ENCODE results near the gene PTPRN2.

PTPRN2 gene

DNA sequence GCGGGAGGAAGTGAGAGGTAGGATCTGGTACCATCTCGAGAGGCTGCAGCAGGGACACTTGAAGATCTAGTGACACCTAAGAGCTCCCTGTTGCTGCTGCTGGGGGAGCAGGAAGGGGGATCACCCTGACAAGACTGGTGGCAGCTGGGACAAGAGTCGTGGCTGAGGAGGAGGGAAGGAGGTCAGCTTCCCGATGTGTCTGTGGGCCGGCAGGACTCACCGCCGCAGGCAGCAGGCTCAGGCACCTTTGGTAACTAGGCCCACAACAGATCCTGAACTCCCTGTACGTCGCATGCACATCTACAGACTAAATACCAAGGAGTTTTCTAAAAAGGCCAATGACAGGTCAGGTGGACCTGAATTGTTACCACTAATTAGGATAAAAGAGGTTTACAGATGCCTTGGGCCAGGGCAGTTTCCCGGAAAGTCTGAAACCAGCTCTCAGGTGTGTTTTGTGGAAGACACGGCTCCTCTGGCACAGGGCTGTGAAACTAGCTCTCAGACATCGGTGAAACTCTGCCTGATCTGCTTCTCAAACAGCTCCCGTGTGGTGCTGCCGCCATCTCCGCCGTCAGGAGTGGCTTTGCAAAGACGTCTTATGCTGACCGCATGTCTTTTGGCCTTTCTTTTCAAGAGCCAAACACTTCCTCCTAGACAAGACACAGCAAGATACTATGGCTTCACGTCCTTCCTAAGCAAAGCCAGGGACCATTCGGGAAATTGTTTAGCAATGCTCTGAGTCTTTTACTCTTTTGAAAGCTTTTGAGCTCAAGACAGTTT lies 609.7 kb downstream of the PTPRN2 start:
- DNase-seq = no peak

DNA sequence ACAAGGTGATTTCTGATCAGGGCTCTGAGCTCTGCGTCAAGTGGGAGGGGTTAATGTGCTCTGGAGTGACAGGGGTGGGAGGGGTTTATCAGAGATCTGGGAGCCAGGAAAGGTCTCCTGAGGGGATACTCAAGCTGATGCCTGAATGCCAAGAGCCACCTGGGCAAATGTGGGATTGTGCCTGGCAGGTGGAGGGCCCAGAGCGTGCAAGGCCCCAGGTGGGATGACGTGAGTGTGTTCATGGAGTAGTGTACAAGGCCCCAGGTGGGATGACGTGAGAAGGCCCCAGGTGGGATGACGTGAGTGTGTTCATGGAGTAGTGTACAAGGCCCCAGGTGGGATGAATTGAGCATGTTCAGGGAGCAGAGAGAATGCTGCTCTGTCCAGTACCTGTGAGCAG lies 610.3 kb downstream of the PTPRN2 start:
- no peak for DNase-seq

DNA sequence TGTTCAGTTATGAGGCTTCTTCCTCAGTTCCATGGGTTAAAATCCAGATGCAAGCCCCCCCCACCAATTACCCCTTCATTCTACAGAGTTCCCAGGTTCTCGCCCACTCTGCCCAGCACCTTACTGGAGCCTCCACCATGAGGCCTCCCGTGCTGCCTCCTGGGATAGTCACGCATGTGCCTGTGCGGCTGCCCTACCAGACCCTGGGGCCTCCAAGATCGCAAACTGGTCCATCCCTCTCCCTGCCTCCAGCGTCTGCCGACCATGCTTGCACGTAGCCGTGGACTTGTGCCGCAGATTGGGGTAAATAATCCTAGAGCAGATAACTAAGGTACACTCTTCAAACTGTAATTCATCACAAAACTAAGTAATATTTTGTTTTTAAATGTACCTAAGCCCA lies 611.2 kb downstream of the PTPRN2 start:
- no peak for DNase-seq

DNA sequence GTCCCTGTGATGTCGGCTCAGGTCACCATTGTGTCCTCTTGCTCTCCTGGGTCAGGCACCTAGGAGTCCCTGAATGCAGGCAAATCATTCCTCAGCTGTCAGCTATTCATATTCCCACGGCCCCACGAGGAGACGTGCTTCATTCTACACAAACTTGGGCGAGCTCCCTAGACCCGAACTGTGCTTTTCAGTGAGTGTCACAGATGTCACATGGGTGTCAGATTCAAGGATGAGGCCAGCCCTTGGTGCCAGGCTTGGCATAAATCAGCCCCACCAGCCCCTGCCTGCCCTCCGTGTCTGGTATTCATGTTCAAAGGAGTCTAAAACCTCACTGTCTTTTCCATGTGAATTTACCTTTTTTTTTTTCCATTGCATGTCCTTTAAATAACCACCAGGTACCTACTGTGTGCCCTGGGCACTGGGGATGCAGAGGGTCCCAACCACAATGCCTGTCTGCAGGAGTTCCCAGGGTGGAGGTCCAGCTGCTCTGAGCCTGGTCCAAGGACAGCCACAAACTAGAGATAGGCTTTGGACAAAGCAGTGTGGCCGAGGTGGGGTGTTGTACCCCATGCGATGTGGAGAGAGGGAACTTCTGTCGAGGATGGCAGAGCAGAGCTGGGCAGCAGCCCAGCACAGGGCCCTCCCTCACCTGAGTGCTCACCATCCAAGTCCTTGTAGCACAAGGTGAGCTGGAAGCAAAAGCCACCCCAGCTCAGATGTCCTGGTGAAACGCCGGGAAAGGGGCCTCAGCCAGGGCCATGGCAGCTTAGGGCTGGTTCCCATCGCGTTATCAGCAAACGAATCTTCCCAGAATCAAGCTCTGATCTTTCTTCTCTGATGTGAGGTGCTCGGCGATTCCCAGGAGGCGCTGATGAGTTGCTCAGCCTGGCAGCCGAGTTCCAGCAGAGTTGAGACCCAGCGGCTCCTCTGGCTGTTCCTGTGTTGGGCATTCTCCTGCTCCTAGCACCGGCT lies 611.9 kb downstream of the PTPRN2 start:
- no peak for DNase-seq

DNA sequence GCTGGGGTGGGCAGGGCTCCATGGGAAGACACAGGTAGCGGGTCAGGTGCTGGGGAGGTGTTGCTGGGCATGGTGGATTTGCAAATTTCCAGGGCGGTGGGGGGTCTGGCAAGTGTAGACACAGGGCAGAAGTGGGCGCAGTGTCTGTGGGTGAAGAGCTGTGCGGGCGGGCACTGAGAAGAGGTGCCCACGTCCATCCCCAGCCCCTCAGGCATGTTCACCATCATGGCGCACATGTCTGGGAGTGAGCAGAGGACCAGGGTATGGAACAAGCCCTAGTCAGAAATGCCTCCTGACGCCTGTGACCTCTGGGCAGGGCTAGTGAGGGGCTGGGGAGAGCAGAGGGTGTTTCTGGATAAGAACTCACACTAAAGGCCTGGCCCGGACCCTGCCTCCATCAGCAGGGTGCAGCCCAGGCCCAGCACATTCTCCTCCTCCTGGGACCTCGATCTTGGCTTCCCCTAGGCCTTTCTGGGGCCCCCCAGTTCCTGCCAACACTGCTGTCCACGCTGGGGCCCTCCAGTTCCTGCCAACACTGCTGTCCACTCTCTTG lies 612.9 kb downstream of the PTPRN2 start:
- DNase-seq = no peak

DNA sequence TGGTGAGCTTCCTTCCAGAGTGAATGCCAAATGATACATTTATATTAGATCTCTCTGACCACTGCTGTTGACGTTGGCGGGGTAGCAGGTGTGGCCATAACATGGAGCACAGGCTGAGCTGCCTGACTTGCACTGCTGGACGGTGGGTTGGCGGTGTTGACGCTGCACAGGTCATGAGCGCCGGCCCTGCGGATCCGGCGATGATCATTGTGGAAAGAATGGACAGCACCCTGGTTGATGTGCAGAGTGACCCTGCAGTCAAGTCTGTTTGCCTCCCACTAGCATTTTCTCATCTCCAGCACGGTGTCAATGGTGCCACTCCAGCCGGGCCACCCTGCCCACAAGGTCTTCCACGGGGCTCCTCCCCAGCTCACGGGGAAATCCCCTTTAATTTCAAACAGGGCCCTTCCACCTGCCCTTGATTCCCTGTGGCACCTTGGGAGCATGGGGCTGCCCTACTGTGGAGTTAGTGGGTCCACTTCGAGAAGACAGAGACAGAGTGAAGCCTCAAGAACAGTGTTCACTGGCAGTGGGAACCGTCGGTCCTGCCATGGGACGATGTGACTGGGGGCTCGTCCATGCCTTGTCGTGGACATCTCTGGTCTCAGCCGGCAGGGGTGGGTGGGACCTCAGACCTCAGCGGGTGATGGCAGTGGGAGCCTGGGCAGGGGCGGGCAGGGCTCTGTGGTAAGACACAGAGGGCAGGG lies 613.5 kb downstream of the PTPRN2 start:
- DNase-seq = no peak

DNA sequence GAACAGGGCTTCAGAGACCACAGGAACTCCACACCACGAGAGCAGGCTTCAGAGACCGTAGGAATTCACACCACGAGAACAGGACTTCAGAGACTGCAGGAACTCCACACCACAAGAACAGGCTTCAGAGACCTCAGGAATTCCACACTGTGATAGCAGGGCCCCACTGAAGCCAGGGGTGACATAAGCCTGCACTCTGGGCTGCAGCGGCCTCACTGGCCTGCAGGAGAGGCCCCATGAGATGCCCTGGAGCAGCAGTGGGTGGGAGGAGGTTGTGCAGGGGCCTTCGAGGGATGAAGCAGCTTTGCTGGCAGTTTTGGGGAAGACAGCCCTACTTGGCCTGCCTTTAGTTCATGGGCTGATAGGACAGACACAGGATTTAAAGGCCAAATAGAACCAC lies 614.7 kb downstream of the PTPRN2 start:
- no peak for DNase-seq

DNA sequence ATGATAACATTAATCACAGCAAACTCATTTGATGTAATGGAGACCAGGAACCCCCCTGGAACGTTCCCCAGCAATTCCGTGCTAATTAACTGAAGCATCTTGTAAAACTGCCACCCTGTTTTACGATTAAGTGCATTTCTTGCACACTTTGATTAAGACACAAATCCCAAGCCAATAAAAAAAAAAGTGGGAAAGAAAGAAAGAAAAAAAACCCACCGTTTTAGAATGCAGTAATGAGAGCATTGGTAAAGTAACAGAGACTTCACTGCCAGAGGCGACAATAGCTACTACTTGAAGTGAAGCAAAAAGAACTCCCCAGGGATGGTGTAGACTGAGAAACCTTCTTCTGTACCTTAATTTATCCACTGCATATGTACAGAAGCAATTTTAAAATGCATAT lies 616.1 kb downstream of the PTPRN2 start:
- no peak for DNase-seq

DNA sequence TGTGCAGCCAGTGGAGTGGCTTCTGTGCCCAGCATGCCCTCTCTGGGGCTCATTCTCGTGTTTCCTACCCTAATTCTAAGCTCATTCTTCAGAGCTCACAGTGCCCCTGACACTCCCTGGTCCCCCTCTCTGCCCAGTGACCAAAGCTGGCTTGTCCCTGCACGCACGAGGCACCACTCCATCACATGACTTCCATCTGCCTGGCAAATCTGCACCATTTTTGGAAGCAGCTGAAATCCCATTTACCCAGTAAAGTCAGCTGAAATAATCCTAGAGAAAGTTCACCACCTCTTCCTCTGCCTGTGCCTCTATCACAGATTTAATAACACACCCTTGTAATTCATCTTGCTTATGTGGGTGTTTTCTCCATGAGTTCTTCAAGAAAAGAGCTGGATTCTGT lies 616.9 kb downstream of the PTPRN2 start:
- DNase-seq = no peak

DNA sequence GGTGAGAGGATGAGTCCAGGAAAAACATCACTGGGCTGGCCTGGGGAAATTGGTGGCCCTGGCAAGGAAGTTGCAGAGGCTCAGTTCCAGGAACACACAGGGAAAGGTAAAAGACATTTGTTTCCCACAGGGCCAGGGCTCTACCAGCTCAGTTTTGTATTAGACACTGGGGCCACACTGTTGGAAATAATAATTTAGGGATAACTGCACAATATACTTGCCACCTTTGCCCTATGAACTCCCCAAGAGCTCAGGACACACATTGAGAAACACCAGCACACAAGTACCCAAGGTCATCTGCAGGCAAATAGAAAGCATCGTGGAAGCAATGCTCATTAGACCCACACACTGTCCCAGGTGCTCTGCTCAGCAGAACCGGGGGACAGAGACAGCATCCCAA lies 617.6 kb downstream of the PTPRN2 start:
- no peak for DNase-seq

DNA sequence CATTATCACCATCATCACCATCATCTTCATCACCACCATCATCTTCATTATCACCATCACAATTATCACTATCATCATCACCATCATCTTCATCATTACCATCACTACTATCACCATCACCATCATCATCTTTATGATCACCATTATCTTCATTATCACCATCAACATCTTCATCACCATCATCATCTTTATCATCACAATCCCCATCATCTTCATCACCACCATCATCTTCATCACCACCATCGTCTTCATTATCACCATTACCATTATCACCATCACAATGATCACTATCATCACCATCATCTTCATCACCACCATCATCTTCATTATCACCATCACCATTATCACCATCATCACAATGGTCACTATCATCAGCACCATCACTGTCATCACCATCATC lies 621.1 kb downstream of the PTPRN2 start:
- DNase-seq = no peak

DNA sequence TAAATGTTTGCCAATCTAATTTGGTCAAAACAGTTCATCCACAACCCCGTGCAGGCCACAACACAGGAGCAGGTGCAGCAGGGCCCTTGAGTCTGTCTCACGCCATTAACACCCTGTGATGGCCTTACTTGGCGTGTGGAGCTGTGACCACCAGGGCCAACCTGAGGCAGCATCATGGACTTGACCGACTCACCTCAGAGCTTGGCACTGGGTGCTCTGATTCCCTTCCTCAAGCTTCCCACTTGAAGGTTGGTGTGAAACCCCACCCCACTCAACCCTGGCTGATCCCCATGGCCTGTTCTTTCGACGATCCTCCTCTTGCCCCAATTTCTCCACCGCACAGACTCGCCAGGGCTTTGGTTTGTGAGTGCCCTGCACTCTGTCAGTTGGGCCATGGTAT lies 623.1 kb downstream of the PTPRN2 start:
- DNase-seq = no peak

DNA sequence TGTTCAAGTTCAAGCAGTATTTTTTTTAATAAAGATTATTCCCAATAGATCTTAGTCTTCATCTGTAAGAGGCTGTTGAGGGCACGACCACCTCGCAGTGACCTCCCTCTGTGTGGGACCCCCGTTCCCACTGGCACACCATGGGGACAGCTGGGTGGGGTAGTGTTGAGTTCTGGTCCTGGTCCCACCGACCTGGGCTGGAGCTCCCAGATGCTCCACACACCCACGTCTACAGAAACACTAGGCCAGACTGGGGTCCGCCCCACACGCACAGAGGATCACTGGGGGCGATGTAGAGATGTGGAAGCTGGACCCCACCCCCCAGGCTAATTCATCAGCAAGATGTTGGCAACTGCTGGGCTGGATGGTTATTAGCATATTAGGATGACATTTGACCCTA lies 623.6 kb downstream of the PTPRN2 start:
- DNase-seq = no peak

DNA sequence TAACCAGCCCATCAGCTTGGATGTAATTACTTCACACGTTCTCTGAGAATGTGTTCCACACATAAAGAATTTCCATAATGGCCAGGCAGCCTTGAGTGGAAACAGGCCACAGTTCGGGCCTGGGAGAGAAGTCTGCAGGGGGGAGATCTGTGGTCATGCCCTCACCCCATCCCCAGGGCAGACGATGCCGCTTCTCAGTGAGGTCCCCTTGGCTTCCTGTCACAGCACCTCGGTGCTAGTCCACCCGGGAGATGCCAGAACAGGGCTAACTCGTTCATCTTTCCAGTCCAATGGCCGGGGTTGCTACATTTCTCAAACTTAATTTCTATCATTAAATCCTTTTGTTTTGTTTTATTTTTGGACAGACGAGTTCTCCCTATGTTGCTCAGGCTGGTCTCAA lies 624.1 kb downstream of the PTPRN2 start:
- no peak for DNase-seq

DNA sequence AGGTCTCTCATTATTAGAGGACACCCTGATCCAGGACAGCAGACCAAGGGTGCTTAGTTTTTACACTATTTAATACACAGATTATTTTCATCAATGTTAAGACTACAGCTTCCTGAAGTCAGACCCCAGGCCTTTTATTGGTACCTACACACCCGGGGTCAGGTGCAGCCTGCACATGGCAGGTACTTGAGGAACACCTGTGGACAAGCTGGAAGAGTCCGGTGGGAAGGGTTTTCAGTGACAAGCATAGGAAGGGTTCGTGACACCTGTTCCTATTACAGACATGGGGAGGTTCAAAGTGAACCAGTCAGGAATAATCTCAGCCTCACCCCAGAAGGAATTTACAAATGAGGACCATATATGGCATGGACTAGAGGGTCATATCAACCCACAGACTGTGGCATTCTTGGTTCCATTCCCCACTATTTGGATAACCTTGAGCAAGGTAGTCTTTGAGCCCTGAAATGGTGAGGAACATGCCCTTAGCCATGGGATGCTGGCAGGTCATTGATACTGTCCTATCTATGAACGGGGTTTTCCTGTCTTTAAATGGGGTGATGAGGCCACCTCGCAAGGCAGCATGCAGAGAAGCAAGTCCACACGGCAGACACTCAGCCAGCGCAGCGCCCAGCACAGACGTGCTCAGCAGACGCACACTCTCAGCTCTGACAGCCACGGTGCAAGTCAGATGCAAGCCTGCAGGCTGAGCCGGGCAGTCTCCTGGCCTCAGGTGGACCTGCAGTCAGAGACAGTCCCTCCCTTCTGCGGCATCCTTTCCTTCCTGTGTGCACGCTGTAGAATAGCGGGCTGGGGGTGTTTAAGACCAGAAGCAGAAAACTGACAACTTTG lies 624.9 kb downstream of the PTPRN2 start:
- no peak for DNase-seq

DNA sequence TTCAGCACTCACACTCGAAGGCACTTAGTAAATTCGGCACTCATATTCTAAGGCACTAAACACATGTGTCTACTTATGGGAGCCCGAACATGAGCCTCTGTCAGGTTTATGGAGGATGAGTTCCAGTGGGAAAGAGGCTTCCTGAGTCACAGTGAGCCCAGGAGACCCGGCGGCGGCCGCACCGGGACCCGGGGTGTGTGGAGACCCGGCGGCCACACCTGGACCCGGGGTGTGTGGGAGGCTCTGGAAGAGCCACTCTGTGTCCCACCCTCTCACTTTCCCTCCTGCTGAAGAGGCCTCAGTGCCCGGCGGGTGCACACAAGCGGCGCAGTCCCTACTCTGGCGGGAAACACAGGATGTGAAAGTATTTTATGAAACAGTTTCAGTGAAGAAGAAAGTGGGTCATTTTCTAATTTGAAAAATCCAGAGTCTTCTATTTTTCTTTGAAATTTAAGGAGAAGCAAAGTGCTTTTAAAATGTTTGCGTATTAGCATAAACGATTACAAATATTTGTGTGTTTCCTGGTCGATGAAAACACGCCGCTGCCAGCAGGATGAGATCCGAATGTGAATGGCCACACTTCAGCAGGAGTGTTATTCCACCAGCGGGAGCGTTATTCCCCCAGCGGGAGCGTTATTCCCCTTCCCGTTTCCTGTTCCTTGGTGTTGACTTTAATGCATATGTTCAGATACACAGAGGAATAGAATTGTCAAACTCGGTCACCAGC lies 625.7 kb downstream of the PTPRN2 start:
- no peak for DNase-seq

DNA sequence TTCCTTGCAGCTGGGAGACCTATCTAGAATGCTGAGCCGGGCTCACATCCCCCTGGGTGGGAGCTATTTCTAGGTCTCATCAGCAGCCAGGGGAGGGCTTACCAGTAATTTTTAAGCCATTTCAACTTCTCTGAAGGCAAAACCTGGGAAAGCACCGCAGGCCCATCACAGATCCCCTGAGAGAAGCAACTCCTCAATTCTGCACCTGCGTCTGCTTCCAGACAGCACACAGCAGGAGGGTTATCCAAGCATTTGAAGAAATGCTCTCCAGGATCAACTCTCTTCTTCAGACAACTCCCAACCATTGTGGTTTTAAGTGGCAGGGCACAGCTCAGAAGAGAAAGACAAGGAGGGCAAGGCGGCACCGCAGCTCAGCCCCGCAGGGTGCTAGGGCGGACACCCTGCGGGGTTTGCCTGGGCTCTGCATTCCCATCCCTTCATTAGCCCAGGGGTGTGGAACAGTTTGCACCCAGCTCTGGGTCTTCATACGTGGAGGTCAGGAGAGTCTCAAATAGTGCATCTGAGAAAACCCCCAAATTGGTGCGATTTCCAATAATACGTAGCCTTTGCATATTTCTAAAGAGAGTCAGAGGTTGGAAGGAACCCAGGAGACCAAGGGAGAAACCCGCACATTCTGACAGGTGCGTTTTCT lies 632.1 kb downstream of the PTPRN2 start:
- DNase-seq = no peak

DNA sequence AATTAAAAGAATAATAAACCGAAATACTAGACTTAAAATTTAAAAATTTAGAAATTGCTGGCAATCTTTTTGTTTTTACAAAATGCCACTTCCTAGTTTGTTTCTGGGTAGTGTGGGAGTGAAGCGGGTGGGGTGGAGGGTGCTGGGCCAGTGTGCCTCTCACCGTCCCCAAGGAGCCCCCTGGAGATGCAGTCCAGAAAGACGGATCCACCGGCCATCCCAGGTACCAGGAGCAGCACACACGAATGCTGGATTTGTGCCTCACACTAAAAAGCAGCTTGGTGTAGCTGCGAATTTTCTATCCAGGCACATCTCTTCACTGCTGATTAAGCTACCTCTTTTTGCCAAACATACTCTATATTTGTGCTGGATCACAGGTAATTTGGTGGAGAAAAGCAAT lies 632.7 kb downstream of the PTPRN2 start:
- no peak for DNase-seq

DNA sequence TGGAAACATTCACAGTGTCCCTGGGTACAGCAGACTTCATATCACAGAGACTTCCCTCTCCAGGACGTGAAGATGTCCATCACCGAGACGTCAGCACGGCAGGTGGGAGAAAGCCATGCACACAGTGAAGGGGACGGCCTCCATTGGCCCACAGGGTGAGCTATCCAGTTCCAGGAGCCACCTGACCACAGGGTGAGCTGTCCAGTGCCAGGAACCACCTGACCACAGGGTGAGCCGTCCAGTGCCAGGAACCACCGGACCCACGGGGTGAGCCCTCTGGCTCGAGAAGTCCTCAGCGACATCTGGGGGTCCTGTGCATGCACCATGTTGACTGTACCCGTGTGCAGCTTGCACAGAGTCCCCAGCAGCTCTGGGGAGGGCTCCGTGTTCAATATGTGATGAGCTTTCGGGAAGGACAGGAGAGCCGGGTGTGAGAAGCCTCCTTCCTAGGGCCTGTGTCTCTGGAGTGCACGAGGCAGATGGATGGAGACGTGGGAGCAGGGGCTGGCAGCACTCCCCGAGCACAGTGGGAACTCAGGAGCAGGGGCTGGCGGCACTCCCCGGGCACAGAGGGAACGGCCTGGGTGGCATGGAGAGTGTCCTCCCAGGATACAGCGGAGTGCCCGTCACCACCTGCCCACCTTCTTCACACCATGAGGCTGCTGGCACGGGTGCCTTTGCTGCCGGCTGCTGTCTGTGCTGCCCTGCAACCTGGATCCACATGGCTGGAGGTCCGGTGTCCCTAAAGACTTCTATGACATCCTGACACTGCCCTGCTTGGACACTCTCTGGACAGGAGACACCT lies 634.6 kb downstream of the PTPRN2 start:
- DNase-seq = no peak

DNA sequence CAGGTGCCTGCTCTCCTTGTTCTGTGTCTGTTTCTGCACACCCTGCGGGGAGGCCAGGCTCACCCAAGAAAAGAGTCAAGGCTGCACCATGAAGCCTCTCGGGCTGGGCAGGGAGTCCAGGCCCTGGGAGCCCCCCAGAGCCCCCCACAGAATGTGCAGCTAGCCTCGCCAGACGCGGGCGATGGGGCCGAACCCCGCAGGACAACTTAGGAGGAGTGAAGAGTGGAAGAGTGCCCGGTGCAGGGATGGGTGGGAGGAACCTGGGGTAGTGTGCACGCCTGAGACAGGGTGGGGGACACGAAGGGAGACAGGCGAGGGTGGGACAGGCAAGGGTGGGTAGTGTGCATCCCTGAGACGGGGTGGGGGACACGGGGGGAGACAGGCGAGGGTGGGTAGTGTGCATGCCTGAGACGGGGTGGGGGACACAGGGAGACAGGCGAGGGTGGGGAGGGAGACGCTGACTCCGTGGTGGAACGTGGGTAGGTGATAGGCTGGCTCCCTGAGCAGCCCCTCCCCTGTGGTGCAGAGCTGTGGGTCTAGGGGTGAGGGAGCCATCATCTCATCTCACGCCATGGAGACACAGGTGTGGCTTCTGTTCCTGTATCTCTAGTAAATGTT lies 635.5 kb downstream of the PTPRN2 start:
- no peak for DNase-seq

All from stimulated activated CD4-positive, alpha-beta T cell treated with anti-CD3 and anti-CD28 coated beads, Interleukin-15, amount 100 ng/mL, for 24 hours (primary cell).